Measurements from ENCODE around the gene C19orf44. TPM values are rescaled to one million over a fixed set of nuclear protein-coding genes. Genes with fewer than 3 reads are reported as not detected.
A peak's percentile ranks its signal among the peaks of the same experiment; 100 is the strongest.

Gene C19orf44
- total RNA-seq, 1 donor from 2014 or later = 3.2 TPM

DNA sequence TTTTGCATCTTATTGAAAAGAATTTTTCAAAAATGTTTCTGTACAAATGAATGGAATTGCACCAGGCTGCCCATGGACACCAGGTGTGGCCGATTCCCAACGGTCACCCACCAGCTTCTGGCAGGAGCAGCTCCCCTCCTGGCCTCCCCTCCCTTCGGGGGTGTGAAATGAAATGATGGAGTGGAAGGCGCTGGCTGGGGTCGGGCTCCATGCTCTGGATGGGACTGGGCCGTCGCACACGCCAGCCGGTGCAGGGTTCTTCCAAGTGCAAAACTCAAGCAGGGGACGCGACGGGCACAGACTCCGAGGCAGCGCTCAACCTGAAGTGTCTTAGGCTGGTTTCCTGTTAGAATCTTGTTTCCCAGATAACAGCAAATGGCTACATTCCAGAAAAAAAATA lies 21.9 kb downstream of the C19orf44 start:
- Mint-ChIP-seq H3K27me3 (ENCODE audit: low read depth) (no peaks in the 10 kb centered on the region), H3K36me3 (ENCODE audit: low read depth) (peaks cover 28% of the 10 kb centered on the region)

DNA sequence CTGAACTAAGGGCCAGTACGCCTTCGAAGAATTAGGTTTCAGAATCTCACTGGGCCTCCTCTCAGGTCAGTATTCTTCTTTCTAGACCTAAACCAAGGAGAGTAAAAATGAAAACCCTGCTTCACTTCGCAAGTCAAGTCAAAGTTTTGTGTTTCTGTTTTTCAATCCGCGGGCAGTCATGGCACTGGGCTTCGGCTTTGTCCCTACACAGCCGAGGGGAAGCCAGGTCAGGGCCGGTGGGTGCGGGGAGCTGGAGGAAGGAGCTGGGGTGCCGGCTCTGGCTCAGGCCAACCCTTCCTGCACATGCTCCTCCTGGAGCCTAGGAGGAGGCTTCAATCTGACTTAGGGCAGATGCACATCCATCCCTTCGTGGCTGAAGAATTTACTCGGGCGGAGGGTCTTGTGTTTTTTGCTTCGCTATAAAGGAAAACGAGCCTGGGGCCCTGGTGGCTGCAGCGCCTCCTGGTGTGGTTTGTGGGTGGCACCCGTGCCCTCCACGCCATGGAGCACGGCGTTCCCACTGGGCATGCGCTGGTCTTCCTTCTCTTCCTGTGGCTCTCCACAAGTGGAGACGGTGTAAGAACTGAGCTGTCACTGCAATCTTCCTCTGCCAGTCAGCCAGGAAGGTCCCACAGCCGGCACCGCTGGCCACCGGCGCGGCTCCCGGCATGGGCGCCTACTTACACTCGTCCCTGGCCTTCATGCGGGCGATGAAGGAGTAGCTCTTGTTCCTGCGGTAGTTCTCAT lies 22.5 kb downstream of the C19orf44 start:
- TF ChIP-seq, protein P1, sequence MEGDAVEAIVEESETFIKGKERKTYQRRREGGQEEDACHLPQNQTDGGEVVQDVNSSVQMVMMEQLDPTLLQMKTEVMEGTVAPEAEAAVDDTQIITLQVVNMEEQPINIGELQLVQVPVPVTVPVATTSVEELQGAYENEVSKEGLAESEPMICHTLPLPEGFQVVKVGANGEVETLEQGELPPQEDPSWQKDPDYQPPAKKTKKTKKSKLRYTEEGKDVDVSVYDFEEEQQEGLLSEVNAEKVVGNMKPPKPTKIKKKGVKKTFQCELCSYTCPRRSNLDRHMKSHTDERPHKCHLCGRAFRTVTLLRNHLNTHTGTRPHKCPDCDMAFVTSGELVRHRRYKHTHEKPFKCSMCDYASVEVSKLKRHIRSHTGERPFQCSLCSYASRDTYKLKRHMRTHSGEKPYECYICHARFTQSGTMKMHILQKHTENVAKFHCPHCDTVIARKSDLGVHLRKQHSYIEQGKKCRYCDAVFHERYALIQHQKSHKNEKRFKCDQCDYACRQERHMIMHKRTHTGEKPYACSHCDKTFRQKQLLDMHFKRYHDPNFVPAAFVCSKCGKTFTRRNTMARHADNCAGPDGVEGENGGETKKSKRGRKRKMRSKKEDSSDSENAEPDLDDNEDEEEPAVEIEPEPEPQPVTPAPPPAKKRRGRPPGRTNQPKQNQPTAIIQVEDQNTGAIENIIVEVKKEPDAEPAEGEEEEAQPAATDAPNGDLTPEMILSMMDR (IDR thresholded peaks at IDR 0.05) = peak; percentile 38
- Mint-ChIP-seq H3K4me3 (ENCODE audit: unreplicated experiment) (no peak overlapping the region), H3K27ac (ENCODE audit: unreplicated experiment) (no peak overlapping the region), H3K27me3 (ENCODE audit: low read depth) (no peaks in the 10 kb centered on the region), H3K4me1 (ENCODE audit: low read depth) (no peaks in the 10 kb centered on the region), H3K9me3 (ENCODE audit: low read depth) (no peaks in the 10 kb centered on the region), H3K36me3 (ENCODE audit: low read depth) (peaks cover 28% of the 10 kb centered on the region)
- DNase-seq (ENCODE audit: low spot score) = no peak

More for the DNA sequence above, 21.9 kb downstream of the C19orf44 start:
- Mint-ChIP-seq H3K4me1 (ENCODE audit: low read depth) (no peaks in the 10 kb centered on the region), H3K27ac (ENCODE audit: unreplicated experiment) (no peak overlapping the region), H3K9me3 (ENCODE audit: low read depth) (no peaks in the 10 kb centered on the region), H3K4me3 (ENCODE audit: unreplicated experiment) (no peak overlapping the region)
- no peak for DNase-seq (ENCODE audit: low spot score)
- TF ChIP-seq, protein P1 (IDR thresholded peaks at IDR 0.05) = no peak

DNA sequence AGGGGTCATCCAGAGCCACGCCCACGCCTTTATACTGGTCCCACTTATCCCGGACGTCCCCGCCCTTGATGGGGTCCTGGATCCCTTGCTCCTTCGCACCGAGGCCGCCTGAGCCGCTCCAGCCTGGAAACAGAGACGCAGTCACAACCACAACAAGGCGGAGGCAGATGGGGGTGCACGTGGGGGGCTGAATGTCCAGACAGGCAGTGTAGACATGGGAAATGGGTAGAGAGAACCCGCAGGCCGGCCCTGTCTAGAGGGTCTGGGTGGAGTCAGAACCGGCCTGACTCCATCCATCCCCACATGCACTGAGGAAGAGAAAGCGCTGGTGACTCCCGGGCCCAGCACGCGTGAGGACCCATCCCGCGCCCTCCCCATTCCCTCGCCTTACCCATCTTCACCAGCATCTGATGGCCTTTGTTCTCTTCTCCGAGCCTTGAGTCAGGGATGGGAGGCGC lies 23.1 kb downstream of the C19orf44 start:
- Mint-ChIP-seq H3K27me3 (ENCODE audit: low read depth) (no peaks in the 10 kb centered on the region), H3K4me1 (ENCODE audit: low read depth) (no peaks in the 10 kb centered on the region), H3K9me3 (ENCODE audit: low read depth) (no peaks in the 10 kb centered on the region), H3K4me3 (ENCODE audit: unreplicated experiment) (no peak overlapping the region), H3K36me3 (ENCODE audit: low read depth) (peaks cover 31% of the 10 kb centered on the region), H3K27ac (ENCODE audit: unreplicated experiment) (peak overlapping the region; percentile 8)
- TF ChIP-seq, protein P1 (IDR thresholded peaks at IDR 0.05) = no peak
- DNase-seq (ENCODE audit: low spot score) = no peak

DNA sequence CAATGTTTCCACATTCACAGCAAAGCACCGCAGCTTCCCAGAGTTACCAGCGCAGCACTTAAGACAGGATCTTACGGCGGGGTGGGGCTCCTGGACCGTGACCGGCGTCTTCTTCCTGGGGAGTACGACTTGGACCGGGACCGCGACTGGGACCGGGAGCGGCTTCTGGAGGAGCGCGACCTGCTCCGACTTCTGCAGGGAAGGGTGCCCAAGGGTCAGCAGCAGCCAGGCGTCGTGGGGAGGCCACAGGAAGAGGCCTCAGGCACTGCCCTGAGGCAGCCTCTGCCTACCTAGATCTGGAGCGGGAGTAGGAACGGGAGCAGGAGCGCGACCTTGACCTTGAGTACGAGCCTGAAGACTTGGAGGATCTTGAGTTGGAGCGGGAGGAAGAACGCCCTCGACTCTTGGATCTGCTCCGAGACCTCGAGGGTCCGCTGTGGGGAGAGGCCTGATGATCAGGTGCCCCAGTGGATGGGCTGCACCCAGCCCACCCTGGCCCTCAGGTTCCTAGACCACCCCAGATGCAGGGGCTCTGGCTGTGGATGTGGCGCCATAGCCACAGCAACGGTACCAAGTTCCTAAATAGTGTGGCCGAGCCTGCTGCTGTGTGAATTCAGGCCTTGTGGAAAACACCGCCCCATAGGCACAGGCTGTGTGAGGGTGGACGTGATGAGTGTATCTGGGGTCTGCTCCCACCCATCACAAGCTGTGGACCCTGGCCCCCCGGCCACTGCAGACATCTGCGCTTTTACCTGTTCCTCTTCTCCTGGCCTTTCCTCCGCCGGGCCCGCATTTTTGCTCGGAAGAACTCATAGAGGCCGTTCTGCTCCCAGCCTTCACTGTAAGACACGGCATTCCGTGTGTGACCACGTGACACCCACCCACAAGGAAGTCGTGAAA lies 24.1 kb downstream of the C19orf44 start:
- H3K4me3 Mint-ChIP-seq (ENCODE audit: unreplicated experiment) = no peak overlapping the region
- peaks cover 31% of the 10 kb centered on the region for H3K36me3 Mint-ChIP-seq (ENCODE audit: low read depth)
- no peaks in the 10 kb centered on the region for H3K27me3 Mint-ChIP-seq (ENCODE audit: low read depth)
- no peak for DNase-seq (ENCODE audit: low spot score)
- H3K4me1 Mint-ChIP-seq (ENCODE audit: low read depth) = no peaks in the 10 kb centered on the region
- TF ChIP-seq, protein P1 (IDR thresholded peaks at IDR 0.05) = no peak
- H3K9me3 Mint-ChIP-seq (ENCODE audit: low read depth) = no peaks in the 10 kb centered on the region
- H3K27ac Mint-ChIP-seq (ENCODE audit: unreplicated experiment) = no peak overlapping the region

- Mint-ChIP-seq H3K27me3 (ENCODE audit: low read depth) (no peaks in the 10 kb centered on the region), H3K9me3 (ENCODE audit: low read depth) (no peaks in the 10 kb centered on the region), H3K27ac (ENCODE audit: unreplicated experiment) (no peak overlapping the region), H3K4me3 (ENCODE audit: unreplicated experiment) (no peak overlapping the region), H3K36me3 (ENCODE audit: low read depth) (peaks cover 31% of the 10 kb centered on the region), H3K4me1 (ENCODE audit: low read depth) (no peaks in the 10 kb centered on the region)
- DNase-seq (ENCODE audit: low spot score) = no peak
- TF ChIP-seq, protein P1 (IDR thresholded peaks at IDR 0.05) = no peak
Observed at GRCh38 chr19:16520986-16521624, 24.9 kb downstream of the C19orf44 start.
